CD4-positive, alpha-beta memory T cell (primary cell): ENCODE results near the gene PRR35. TPM values are rescaled to one million over a fixed set of nuclear protein-coding genes. Genes with fewer than 3 reads are reported as not detected.

Experiments
- CTCF ChIA-PET: fragments of 350-600 bp; sonication (Branson Sonifier 250); formaldehyde crosslinking; loops from one replicate; lab custom pipeline; 2021; ENCODE audit warnings: inconsistent platforms; ENCODE audit not compliant: partially characterized antibody; lab: Charles Lee
- POLR2A ChIA-PET: fragments of 350-600 bp; sonication (Branson Sonifier 250); formaldehyde crosslinking; loops from one replicate; lab custom pipeline; 2021; ENCODE audit not compliant: partially characterized antibody; lab: Charles Lee
- DNase-seq, 5 donors: peaks; one replicate each; pipeline versions ENCODE4 v3.0.0 to v3.0.0-alpha.2; 2020 to 2022; ENCODE audit warnings: mixed read lengths in 1 of 5
- H3K27ac ChIP-seq: one replicate; pipeline ENCODE4 v1.7.0; 2013; ENCODE audit warnings: low read depth, low read length
- H3K27me3 ChIP-seq: 2 replicates; pipeline ENCODE4 v1.7.0; 2013; ENCODE audit warnings: mild to moderate bottlenecking, low read length, moderate library complexity; ENCODE audit not compliant: insufficient read depth
- H3K36me3 ChIP-seq: 2 replicates; pipeline ENCODE4 v1.7.0; 2013; ENCODE audit warnings: mild to moderate bottlenecking, low read length, moderate library complexity; ENCODE audit not compliant: insufficient read depth
- H3K4me1 ChIP-seq: 2 replicates; pipeline ENCODE4 v1.7.0; 2013; ENCODE audit warnings: mild to moderate bottlenecking, low read length, moderate library complexity; ENCODE audit not compliant: insufficient read depth
- H3K4me3 ChIP-seq, 2 donors: one replicate each; pipeline ENCODE4 v1.7.0; 2013; ENCODE audit warnings: low read length in 2 of 2, mild to moderate bottlenecking in 1 of 2
- H3K9me3 ChIP-seq, 2 donors: one replicate each; pipeline ENCODE4 v1.7.0; 2013; ENCODE audit warnings: low read length in 2 of 2, control low read depth in 1 of 2; ENCODE audit not compliant: control insufficient read depth in 1 of 2
- H3K27ac Mint-ChIP-seq, 7 donors: one replicate each; pipeline ENCODE4 v1.8.0; 2020 to 2021; ENCODE audit warnings: mixed read lengths in 7 of 7, mild to moderate bottlenecking in 6 of 7, inconsistent platforms in 3 of 7, moderate library complexity in 3 of 7
- H3K27me3 Mint-ChIP-seq, 2 donors: one replicate each; pipeline ENCODE4 v1.8.0; 2020 to 2021; ENCODE audit warnings: mixed read lengths in 2 of 2
- H3K36me3 Mint-ChIP-seq, 2 donors: one replicate each; pipeline ENCODE4 v1.8.0; 2020 to 2021; ENCODE audit warnings: mixed read lengths in 2 of 2, inconsistent platforms in 1 of 2, mild to moderate bottlenecking in 1 of 2
- H3K4me1 Mint-ChIP-seq, 4 donors: one replicate each; pipeline ENCODE4 v1.8.0; 2020 to 2021; ENCODE audit warnings: mixed read lengths in 4 of 4, mild to moderate bottlenecking in 1 of 4
- H3K4me3 Mint-ChIP-seq, 8 donors: one replicate each; pipeline ENCODE4 v1.8.0; 2020 to 2021; ENCODE audit warnings: mixed read lengths in 8 of 8, mild to moderate bottlenecking in 7 of 8, moderate library complexity in 6 of 8, inconsistent platforms in 3 of 8
- H3K9me3 Mint-ChIP-seq, 8 donors: one replicate each; pipeline ENCODE4 v1.8.0; 2020 to 2021; ENCODE audit warnings: mixed read lengths in 8 of 8, mild to moderate bottlenecking in 5 of 8, inconsistent platforms in 3 of 8, moderate library complexity in 1 of 8
- intact Hi-C: fragments of 100-400 bp; cut with micrococcal nuclease; formaldehyde crosslinking; loops from one replicate; pipeline ENCODE4 v1.15.1; 2023
- polyA plus RNA-seq, 2 donors: library from polyadenylated mRNA; unstranded; fragments of 300-500 nt; fragmentation: Illumina TruSeq; gene quantifications; one replicate each; pipeline ENCODE4 v1.2.3, GENCODE V29; 2021
- total RNA-seq, 2 experiments: library from RNA; stranded (reverse); gene quantifications; one replicate each; pipeline ENCODE4 v1.2.3, GENCODE V29; 2021

The PRR35 gene
- total and polyA plus RNA-seq, 4 experiments from 2014 or later: not detected

DNA sequence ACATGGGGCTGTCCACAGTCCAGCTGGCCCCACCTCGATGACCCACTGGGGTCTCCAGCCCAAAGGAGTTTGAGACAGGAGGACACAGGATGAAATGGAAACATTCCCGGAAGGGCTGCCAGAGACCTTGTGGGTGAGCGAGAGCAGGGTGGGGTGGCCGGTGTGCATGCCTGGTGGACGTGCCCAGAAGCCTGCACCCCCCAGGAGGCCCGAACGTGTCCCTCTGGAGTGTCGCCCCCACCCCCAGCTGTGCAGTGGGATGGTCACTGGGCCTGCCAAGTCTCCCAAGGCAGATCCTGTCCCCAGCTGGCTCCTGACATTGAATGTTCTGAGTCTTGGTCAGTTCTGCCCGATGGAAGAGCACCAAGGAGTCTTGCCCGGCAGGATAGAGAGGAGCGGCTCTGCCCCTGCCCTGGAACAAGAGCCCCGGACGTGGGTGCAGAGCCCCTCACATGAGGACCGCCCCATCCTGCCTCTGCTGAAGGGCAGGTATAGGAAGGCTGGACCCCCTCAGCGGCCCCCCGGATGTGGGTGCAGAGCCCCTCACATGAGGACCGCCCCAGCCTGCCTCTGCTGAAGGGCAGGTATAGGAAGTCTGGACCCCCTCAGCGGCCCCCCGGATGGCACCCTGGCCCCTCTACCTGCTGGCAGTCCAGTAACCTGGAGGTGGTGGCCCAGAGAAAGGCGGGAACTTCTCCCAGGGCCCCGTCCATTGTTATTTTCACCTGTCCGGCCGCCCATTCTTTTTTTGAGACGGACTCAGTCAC lies 35.7 kb upstream of the PRR35 start:
- Histone ChIP-seq H3K27me3 (no peaks in the 10 kb centered on the region), H3K4me3 (no peak overlapping the region), H3K9me3 (no peaks in the 10 kb centered on the region), H3K36me3 (no peaks in the 10 kb centered on the region), H3K27ac (no peak overlapping the region), H3K4me1 (peaks cover 28% of the 10 kb centered on the region)
- peaks cover 0 to 2% (median 0%) of the 10 kb centered on the region in 8 donors for H3K9me3 Mint-ChIP-seq
- ChIA-PET CTCF (no interaction called here), POLR2A (no interaction called here)
- no peak for DNase-seq
- H3K27me3 Mint-ChIP-seq: no peaks in the 10 kb centered on the region
- intact Hi-C loops: no loop called here
- H3K36me3 Mint-ChIP-seq: peaks cover 0 to 10% of the 10 kb centered on the region in 2 donors
- peaks cover 10 to 32% (median 21%) of the 10 kb centered on the region in 4 donors for H3K4me1 Mint-ChIP-seq
- H3K4me3 Mint-ChIP-seq: peak overlapping the region in 3 of 8 donors; percentile 21 to 84 (median 54)
- H3K27ac Mint-ChIP-seq: peak overlapping the region in 1 of 7 donors; percentile 14

DNA sequence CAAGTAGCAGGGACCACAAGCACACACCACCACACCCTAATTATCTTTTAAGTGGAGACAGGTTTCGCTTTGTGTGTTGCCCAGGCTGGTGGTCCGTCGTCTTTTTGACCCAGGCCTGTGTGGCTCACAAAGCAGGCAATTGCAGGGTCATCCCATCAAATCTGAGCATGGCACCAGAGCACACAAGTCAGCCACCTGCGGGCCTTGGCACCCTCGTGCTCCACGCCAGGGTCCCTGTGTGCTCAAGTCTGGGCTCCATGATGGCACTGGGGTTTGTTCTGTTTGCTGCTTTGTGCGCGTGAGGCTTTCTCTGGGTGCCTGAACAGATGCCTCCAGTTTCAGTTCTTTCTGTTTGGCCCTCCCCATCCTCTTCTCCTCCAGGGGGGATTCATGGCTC lies 35.1 kb upstream of the PRR35 start:
- Histone ChIP-seq H3K4me3 (no peak overlapping the region), H3K36me3 (peaks cover 5% of the 10 kb centered on the region), H3K27me3 (no peaks in the 10 kb centered on the region), H3K9me3 (no peaks in the 10 kb centered on the region), H3K27ac (peak overlapping the region; percentile 89), H3K4me1 (peaks cover 34% of the 10 kb centered on the region)
- POLR2A ChIA-PET: no interaction called here
- no peak for DNase-seq
- Mint-ChIP-seq H3K36me3 (peaks cover 0 to 8% of the 10 kb centered on the region in 2 donors), H3K4me1 (peaks cover 14 to 39% (median 25%) of the 10 kb centered on the region in 4 donors), H3K27me3 (no peaks in the 10 kb centered on the region), H3K27ac (peak overlapping the region; percentile 59 to 92 (median 89)), H3K9me3 (peaks cover 0 to 2% (median 0%) of the 10 kb centered on the region in 8 donors), H3K4me3 (peak overlapping the region in 4 of 8 donors; percentile 39 to 84 (median 62))
- CTCF ChIA-PET: no interaction called here
- intact Hi-C loops: no loop called here

DNA sequence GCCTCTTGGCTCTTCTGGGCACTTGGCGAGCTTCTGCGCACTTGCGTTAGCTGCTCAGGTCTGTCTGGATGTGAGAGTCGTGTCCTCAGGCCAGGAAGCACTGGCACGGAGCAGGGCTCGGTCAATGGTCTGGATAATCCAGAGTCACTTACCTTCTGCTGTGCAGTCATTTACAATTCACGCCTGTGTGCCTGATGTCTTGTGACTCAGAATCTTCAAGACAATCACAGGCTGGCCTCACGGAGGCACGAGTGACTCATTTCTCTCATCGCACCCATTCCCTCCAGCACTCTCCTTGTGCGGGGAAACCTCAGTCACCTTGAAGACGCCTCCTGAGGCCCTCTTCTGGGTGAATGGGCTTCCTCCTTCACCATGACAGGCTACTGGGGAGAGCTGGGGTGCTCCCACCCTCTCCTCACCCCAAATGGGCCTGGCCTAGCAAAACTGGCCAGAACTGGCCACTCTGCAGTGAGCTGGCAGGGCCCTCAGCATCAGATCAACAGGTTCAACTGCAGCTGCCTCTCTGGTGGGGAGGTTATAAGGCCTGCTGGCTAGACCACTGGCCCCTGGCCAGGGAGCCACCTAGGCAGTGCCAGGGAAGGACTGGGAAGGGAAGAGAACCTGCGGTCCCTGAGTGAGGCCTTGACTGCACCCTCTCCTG lies 34.5 kb upstream of the PRR35 start:
- no peaks in the 10 kb centered on the region for H3K27me3 Mint-ChIP-seq
- Histone ChIP-seq H3K27ac (peak overlapping the region; percentile 89), H3K27me3 (no peaks in the 10 kb centered on the region), H3K4me3 (no peak overlapping the region), H3K36me3 (peaks cover 5% of the 10 kb centered on the region), H3K9me3 (no peaks in the 10 kb centered on the region), H3K4me1 (peaks cover 40% of the 10 kb centered on the region)
- peak overlapping the region in 7 of 8 donors; percentile 21 to 84 (median 49) for H3K4me3 Mint-ChIP-seq
- peaks cover 0 to 8% of the 10 kb centered on the region in 2 donors for H3K36me3 Mint-ChIP-seq
- intact Hi-C loops: no loop called here
- peak in 2 of 5 donors; percentile 14 to 74 for DNase-seq
- H3K27ac Mint-ChIP-seq: peak overlapping the region; percentile 59 to 92 (median 89)
- H3K9me3 Mint-ChIP-seq: peaks cover 0 to 2% (median 0%) of the 10 kb centered on the region in 8 donors
- peaks cover 16 to 44% (median 29%) of the 10 kb centered on the region in 4 donors for H3K4me1 Mint-ChIP-seq
- ChIA-PET POLR2A (interaction anchor here (1.6 to 2.1 kb wide), 2 partner anchors 28 to 170 kb away, joined by 3 to 8 read pairs; no protein-coding TSS in a partner anchor), CTCF (no interaction called here)

DNA sequence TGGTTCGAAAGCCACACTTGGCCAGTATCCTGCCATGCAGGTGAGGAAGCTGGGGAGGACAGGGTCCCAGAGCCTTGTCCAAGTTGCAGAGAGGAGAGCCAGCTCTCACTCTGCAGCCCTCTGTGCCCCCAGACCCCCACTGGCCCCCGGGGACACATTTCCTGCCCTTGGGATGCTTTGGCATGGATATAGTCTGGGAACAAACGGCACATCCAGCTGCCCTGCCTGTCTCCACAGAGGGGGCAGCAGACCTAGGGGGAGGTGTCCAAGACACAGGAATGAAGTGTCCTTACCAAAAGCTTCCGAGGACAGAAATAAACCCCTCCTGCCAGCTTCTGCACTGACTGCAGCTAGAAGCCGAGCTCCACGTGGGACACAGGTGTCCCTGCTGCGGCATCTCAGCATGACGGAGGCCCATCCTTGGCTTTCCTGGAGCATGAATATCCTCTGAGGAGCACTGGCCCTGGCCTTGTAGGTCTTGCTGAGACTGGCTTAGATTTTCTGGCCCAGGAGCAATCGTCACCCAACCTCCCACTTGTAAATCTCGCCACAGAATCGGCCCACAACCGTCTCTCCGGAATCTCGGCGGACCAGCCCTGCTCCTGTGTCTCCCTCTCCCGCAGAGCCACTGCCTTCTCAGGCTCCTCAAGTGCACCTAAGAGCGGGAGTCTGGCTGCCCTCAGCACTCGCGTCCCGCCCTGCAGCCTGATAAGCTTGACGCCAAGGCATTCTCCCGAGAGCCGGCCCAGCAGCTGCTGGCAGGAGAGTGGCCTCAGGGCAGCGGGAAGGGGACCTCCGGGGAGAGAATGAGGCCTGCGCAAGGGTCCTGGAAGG lies 33.8 kb upstream of the PRR35 start:
- H3K4me3 Mint-ChIP-seq: peak overlapping the region; percentile 76 to 90 (median 82)
- peak overlapping the region; percentile 86 to 94 (median 89) for H3K27ac Mint-ChIP-seq
- ChIA-PET POLR2A (interaction anchor here (0.7 to 2.1 kb wide), 7 partner anchors 29 to 262 kb away, joined by 3 to 16 read pairs (median 5); partner anchors contain the start of genes METTL26 and RPUSD1), CTCF (no interaction called here)
- intact Hi-C loops: loop anchor here (1.0 kb wide), 4 partner anchors 43 to 125 kb away; partner anchors contain the start of genes DECR2, PIGQ and RAB11FIP3
- peaks cover 0 to 2% (median 0%) of the 10 kb centered on the region in 8 donors for H3K9me3 Mint-ChIP-seq
- no peaks in the 10 kb centered on the region for H3K9me3 ChIP-seq
- H3K36me3 ChIP-seq: peaks cover 5% of the 10 kb centered on the region
- H3K4me1 Mint-ChIP-seq: peaks cover 16 to 44% (median 29%) of the 10 kb centered on the region in 4 donors
- peak in 2 of 5 donors; percentile 23 to 28 for DNase-seq
- H3K27me3 Mint-ChIP-seq: no peaks in the 10 kb centered on the region
- peaks cover 0 to 8% of the 10 kb centered on the region in 2 donors for H3K36me3 Mint-ChIP-seq
- H3K27me3 ChIP-seq: no peaks in the 10 kb centered on the region
- peaks cover 43% of the 10 kb centered on the region for H3K4me1 ChIP-seq
- peak overlapping the region; percentile 37 to 81 for H3K4me3 ChIP-seq
- H3K27ac ChIP-seq: peak overlapping the region; percentile 89

DNA sequence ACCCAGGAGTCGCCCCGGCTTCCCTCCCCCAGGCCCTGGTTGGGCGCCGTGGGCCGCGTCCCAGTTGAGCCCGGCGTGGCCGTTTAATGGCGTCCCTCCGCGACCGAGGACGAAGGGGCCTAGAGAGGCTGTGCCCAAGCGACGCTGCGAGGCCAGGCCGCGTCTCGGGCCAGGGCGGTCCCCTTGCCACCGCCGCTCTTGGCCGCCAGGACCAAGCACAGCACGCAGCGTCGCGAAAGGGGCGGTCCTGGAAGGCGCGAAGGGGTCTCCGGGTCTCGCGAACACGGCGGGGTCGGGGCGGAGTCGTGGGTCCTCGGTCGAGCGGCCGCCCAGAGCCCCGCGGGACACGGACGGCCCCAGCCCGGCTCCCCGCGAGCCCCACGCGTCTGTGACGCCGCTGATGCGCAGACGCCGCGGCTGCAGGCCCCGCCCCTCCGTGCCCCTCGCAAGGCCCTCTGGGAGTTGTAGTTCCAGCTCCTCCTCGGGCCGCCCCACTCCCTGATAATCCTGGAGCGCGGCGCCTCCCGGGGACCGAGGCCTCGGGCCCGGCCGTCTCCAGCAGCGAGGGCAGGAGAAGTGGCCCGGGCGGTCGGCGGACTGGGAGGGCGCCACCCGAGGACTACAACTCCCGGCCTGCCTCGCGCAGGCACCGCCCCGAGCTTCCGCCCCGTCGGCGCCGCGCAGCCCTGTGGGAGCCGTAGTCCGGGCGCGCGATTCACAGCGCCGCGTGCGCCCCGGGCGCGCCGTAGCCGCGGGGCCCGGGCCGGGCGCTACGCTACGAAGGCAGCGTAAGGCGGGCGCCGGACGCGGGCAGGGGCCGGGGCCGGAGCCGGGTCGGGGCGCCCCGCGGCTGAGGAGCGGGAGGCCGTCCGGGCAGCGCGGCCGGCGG lies 32.9 kb upstream of the PRR35 start, which contains the start of gene CAPN15:
CAPN15 (plus strand) TSS at position 698 of the 889 bp plus-strand sequence. CDS start 19,127 bp downstream, outside the sequence.
- Histone ChIP-seq H3K4me1 (peaks cover 43% of the 10 kb centered on the region), H3K4me3 (peak within 1 kb of the TSS; percentile 50 to 81), H3K27ac (peak within 1 kb of the TSS; percentile 89), H3K27me3 (no peaks in the 10 kb centered on the region), H3K9me3 (no peaks in the 10 kb centered on the region), H3K36me3 (peaks cover 5% of the 10 kb centered on the region)
- peaks cover 16 to 44% (median 29%) of the 10 kb centered on the region in 4 donors for H3K4me1 Mint-ChIP-seq
- H3K4me3 Mint-ChIP-seq: peak within 1 kb of the TSS; percentile 90 to 95 (median 92)
- peak; percentile 82 to 92 (median 89) for DNase-seq
- ChIA-PET CTCF (no interaction called here), POLR2A (interaction anchor here (0.7 to 2.1 kb wide), 11 partner anchors 30 to 261 kb away, joined by 3 to 16 read pairs (median 4); partner anchors contain the start of genes METTL26, NHLRC4, RAB11FIP3 and RPUSD1)
- intact Hi-C loops: loop anchor here (1.0 kb wide), 4 partner anchors 42 to 126 kb away; partner anchors contain the start of genes DECR2, PIGQ and RAB11FIP3
- H3K27me3 Mint-ChIP-seq: no peaks in the 10 kb centered on the region
- H3K27ac Mint-ChIP-seq: peak within 1 kb of the TSS; percentile 86 to 95 (median 93)
- H3K9me3 Mint-ChIP-seq: peaks cover 0 to 2% (median 0%) of the 10 kb centered on the region in 8 donors
- peaks cover 0 to 8% of the 10 kb centered on the region in 2 donors for H3K36me3 Mint-ChIP-seq
